SH-SY5Y (cell line): ENCODE measurements around the gene PTRH1.

ENCODE experiments used
- GATA2 ChIP-seq: IDR thresholded peaks from 2 replicates; pipeline ENCODE4 v1.6.1; 2011; ENCODE audit warnings: mild to moderate bottlenecking, low read depth, low read length
- GATA3 ChIP-seq: IDR thresholded peaks from 2 replicates; pipeline ENCODE4 v1.6.1; 2011; ENCODE audit warnings: low read depth, mild to moderate bottlenecking, low read length, moderate library complexity

GRCh38 chr9:127703289-127703946, 12.0 kb downstream of the PTRH1 start:
- TF ChIP-seq GATA2 (no peak), GATA3 (no peak)
